GM21367 (cell line): ENCODE data around the gene SCRN1.
A peak's percentile ranks its signal among the peaks of the same experiment; 100 is the strongest.

Source experiments
- ATAC-seq: cut with Tn5 transposase; IDR thresholded peaks from one replicate; pipeline ENCODE4 v1.9.1; 2021; ENCODE audit not compliant: unreplicated experiment

SCRN1 gene, protein sequence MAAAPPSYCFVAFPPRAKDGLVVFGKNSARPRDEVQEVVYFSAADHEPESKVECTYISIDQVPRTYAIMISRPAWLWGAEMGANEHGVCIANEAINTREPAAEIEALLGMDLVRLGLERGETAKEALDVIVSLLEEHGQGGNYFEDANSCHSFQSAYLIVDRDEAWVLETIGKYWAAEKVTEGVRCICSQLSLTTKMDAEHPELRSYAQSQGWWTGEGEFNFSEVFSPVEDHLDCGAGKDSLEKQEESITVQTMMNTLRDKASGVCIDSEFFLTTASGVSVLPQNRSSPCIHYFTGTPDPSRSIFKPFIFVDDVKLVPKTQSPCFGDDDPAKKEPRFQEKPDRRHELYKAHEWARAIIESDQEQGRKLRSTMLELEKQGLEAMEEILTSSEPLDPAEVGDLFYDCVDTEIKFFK

DNA sequence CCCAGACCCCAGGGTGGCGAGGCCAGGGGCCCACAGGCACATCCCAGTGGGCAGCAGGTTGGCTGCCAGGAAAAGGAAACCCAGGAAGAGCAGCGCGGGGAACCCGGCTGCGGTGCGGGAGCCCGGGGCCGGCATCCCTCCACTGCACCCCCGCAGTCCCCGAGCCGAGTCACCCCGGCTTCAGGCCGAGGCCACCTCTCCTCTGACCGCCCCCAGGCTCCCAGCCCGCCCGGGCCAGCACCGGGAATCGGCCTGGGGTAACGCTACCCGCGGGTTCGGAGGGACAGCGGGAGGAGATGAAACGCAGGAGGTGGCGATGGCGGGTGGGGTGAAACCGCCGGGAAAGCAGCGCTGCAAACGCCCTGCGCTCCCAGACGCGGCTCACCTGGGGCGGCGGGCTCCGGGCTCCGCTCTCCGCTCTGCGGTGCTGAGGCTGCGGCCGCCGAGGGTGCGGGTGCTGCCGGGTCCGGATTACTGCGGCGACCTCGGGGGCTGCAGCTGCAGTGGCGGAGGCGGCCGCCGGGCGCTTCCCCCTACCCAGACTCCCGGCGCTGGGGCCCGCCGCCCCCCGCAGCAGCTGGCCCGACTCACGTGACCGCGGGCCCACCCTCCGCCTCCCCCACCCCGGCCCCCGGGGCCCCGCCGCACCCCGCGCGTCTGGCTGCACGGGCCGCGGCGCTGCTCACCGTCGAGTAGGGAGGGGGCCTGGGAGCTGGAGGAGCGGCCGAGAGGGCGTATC, at the start of gene SCRN1:
Gene SCRN1 (minus strand): TSS at position 545 of the 739 bp plus-strand sequence. CDS start 20,734 bp downstream, outside the sequence.
- ATAC-seq = peak; percentile 26

- ATAC-seq = no peak
These were observed 48.8 kb upstream of the SCRN1 start for GRCh38 chr7:30038196-30038980.

DNA sequence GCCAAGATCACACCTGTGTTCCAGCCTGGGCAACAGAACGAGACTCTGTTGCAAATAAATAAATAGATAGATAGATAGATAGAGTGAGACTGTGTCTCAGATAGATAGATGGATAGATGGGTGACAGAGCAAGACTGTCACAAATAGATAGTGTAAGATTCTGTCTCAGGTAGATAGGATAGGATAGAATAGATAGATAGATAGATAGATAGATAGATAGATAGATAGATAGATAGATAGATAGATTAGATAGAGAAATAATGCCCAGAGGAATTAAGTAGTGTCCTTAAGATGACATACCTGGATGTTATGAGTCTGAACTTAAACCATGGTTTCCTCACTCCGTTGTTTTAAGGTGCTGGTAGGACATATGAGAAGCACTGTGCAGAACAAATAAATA, 46.6 kb upstream of the SCRN1 start:
- ATAC-seq = no peak

DNA sequence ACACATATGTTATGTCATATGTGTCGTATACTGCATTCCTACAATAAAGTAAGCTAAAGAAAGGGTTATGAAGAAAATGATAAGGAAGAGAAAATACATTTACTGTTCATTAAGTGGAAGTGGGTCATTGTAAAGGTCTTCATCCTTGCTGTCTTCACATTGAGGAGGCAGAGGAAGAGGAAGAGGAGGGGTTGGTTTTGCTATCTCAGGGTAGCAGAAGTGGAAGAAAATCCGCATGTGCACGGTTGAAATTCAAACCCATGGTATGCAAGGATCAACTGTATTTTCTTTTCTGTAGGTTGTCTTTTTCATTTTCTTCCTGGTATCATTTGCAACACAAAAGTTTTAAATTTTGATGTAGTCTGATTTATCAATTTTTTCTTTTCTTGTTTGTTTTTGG, 44.9 kb upstream of the SCRN1 start:
- no peak for ATAC-seq

DNA sequence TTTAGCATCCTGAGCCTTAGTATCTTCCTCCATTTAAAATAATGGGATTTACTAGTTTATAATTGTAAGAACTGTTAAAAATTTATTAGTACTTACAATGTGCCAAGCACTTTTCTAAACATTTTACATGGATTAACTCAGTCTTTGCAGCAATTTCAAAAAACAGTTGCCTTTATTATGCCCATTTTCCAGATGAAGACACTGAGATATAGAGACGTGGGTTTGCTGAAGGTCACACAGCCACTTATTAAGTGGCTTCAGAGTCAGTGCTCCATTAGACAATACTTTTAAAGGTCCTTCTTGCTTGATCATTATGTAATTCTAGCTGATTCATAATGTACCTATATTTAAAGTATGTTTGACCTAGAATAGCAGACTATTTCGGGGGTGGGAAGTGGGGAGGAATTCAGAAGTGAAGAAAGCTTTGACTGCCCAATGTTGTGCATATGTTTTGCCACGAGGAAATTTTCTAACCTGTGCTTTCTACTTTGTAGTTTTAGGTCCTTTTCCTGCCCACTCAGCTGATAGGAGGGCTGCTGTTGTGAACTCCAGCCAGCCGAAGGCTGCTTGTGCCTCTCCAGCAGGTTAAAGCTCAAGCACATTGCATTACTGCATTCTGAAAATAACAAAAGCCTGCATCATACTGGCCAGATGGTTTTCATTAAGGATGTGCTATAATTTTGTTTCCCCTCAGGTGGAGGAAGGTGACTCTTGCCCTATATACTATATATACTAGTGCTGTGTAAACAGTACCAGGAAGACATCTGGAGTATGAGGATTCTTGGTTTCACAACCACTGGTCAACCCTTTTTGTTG, 42.9 kb upstream of the SCRN1 start:
- no peak for ATAC-seq

DNA sequence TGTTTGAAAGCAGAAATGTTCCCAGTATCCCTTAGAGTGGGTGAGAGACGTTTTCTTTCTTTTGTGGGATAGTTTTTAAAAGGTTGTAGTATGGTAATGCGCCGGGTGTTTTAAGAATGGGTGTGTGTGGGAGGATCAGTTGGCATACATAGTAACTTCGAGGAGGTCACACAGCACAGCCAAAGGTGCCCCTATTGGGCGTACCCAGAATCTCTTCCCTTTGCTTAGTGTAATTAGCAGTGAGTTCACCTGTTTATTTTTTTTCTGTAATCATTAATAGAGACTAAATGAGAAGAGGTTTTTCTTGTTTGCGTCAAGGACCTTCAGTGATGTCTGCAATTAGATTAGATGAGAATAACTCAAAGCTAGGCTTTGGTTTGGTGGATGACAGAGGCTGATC, 40.1 kb upstream of the SCRN1 start:
- ATAC-seq = no peak

DNA sequence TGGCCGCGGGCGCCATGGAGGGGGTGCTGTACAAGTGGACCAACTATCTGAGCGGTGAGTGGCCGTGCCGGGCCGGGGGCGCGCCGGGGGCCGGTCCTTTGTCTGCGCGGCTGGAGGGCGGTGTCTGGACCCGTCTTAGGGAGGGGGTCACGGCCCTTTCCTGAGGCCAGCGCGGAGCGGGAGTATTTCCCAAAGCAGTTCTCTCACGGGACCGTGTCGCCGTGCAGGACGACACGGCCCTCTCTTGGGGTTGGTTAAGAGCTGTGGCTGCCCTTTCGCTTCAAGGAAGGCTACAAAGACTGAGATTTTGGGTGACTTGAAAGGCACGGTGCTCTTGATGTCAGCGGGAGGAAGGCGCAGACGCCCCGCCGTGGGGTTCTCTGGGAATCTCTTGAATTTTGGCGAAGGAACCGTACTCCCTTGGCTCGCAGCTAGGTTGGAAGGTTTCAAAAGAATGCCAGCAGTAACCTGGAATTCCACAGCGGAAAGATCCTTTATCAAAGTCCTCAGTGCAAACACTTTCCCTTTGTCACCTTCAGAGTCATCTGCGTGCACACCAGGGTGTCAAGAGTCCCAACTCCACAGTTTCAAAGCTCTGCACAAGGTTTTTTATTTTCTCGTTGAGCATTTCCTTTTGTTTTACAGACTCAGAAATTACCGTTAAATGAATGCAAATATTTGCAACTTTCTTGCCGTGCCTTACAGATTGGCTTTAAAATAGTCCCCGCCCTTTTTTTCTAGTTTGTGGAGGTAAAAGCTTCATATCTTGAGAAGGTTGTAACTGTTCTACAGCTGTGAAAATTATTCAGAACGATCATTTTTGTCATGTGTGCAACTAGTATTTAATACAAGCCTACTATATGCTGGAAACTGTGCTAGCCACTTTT, 39.4 kb upstream of the SCRN1 start:
- peak; percentile 11 for ATAC-seq

DNA sequence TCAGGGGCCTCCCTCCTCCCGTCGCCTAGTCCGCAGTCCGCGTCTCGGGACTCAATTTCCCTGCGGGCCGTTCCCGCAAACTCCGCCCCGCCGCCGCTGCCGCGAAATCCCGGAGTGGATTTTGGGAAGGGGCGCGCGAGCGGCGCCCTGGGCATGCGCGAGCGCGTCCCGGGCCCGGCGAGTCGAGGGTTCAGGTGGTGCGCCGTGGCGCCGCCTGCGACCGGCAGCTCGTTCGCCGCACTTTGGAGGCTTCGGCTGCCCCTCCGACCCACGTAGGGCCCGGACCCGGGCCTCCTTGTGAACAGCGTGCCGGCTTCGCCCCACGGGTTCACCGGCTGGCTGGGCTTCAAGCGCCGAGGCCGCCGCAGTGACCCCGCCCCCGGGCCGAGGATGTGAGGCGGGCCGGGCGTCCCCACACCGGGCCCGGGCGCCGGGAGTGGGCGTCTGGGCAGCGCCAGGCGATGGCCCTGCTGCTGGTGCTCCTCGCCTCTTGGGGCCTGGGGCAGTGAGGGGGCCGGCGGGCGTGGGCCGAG, 38.7 kb upstream of the SCRN1 start, which contains the start of gene PLEKHA8:
Gene PLEKHA8 (plus strand): TSS at position 197 of the 533 bp plus-strand sequence. CDS start 351 bp downstream, outside the sequence.
- peak; percentile 43 for ATAC-seq

DNA sequence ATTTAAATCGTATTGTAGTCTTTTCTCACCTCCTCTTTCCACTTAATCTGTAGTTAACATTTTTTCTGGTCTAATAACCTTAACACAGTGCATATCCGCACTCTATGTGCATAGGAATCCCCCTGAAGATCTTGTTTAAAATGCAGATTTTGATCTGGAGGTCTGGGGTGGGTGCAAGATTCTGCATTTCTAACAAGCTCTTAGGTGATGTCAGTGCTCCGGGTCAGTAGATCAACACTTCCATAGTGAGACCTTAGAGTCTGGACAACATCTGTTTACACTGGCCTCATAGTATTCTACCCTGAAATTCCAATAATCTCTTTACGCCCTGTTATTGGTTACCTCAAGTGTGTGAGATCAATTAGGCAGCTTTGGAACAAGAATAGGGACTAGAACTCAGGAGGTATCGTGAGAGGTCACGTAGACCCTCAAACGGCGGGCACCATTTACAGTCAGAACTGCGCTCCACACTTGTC, 38.2 kb upstream of the SCRN1 start:
- ATAC-seq = peak; percentile 0

GRCh38 chr7:30027065-30027456, 37.5 kb upstream of the SCRN1 start:
- no peak for ATAC-seq

DNA sequence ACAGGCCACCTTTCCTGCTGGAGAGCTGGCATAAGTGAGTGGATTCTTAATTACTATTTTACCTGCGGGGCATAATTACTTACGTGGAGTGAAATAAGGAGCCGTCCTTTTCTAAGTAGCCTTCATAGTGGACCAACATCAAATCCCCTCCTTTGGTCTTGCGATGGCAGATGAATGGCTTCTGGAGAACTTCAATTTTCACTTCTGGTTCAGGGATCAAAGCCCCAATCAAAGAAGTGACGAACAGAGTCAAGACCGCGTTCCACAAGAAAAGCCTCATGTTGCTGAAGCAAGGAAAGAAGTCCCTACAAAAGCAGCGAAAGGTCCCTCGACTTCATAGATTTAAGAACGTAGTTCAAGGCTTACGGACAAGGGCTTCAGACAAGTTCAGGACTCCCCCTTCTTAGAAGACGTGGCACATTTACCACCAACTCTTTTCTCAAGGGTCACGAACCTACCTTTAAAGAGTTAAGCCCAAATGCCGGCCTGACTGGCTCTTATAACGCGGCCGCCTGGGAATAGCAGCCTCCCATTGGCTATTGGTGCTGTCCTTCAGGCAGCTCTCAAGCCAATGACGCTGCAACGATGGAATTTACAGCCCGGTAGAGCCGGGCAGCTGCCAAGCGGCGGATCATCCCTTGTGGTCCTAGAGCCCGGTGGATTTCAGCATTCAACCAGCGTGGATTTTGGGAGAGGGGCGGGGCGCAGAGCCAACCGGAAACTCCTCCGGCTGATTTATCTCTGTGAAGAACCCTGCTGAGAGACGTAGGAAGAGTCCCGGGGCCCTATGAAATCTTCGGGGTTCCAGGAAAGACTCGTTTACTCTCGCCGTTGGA, 36.8 kb upstream of the SCRN1 start, which contains the start of gene FKBP14:
Gene FKBP14 (minus strand): TSS at position 474 of the 836 bp plus-strand sequence. CDS start 194 bp downstream, at position 280.
- ATAC-seq = peak; percentile 73

DNA sequence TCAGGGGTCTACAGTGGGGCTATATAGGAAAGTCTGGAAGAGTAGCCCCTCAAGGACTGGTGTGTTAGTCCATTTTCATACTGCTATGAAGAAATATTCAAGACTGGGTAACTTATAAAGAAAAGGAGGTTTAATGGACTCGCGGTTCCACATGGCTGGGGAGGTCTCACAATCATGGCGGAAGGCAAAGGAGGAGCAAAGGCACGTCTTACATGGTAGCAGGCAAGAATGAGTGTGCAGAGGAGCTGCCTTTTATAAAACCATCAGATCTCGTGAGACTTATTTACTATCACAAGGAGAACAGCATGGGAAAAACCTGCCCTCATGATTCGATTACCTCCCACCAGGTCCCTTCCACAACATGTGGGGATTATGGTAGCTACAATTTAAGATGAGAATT, 33.9 kb upstream of the SCRN1 start:
- ATAC-seq = no peak

DNA sequence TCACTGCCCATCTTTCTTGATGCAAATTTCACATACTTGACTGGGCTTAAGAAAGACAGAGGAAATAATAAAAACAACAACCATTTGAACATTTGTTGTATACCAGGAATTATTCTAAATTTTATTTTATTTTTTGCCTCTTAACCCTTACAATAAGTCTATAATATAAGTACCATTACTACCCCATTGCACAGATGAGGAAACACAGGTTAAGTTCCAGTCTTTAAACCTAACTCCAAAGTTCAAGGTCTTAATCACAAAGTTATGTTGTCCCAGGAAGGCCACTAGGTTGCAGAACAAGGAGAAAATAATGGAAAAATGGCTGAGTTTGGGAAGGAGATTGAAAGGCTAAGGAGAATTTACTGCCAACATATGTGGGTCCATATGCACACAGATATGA, 33.4 kb upstream of the SCRN1 start:
- no peak for ATAC-seq

- no peak for ATAC-seq
These were observed 30.9 kb upstream of the SCRN1 start for GRCh38 chr7:30020535-30020934.

DNA sequence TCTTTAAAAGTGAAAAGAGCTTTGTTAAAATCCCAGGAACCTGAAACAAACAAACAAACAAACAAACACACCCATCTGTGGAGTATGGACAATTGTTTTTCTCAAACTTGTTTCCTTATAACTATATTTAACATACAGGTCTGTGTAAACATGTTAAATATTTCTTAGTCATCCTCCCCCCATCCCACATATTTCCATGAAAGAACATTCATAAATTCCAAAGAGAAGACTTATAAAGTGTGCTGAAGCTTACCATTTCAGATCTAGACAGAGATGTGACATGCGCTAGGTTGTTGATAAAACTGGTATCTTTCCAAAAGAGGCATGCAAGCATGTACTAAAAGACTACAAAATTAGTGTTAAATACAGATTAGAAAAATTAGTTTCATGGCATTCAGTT, 30.4 kb upstream of the SCRN1 start:
- ATAC-seq = no peak

DNA sequence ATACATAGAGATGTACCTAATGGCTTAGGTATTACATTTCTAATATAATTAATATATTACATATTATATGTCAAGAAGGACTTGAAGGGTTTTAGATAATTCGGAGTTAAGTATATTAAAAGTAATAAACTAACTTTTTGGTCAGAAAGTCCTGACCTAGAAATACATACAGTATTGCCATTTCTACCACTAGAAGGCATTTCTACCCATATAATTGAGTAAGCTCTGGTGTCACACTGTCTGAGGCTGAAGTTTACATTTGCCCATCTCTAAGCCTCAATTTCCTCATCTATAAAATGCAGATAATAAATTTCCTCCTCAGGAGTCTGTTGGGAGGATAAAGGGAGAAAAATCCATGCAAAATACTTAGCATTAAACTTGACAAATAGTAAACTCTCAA, 29.8 kb upstream of the SCRN1 start:
- no peak for ATAC-seq

- no peak for ATAC-seq
These were observed 28.9 kb upstream of the SCRN1 start for GRCh38 chr7:30018451-30018850.

DNA sequence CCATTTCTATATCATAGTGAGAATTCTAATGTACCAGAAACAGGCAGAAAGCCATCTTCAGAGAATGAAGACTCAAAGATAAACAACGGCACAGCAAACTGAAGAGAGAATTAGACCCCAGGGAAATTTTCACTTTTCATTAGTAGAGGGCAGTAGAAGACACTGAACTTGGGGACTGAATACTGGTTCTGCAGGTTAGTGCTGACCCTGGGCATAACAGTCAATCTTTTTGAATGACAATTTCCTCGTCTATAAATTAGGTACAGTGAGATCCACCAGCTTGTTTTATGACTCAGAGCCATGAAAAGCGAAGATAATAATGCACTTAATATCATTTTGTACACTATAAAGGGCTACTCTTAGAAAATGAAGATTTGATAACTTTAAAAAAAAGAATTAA, 23.2 kb upstream of the SCRN1 start:
- ATAC-seq = no peak
